ENCODE data around the gene TNFSF18.

Gene TNFSF18

GRCh38 chr1:173050865-173051264 lies at the start of gene TNFSF18:
TSS of gene TNFSF18 (minus strand) at chr1:173050941. CDS start at chr1:173050896, 45 bp downstream.
- TF ChIP-seq CTCF (IDR thresholded peaks at IDR 0.05; ENCODE audit: borderline replicate concordance, insufficient read depth, low read depth, low read length): no peak
- no peak within 1 kb of the TSS for H3K4me3 ChIP-seq (ENCODE audit: low read depth, low read length)

- no peak overlapping the region for H3K4me3 ChIP-seq (ENCODE audit: low read depth, low read length)
- TF ChIP-seq CTCF (IDR thresholded peaks at IDR 0.05; ENCODE audit: borderline replicate concordance, insufficient read depth, low read depth, low read length): no peak
These were observed 48.4 kb upstream of the TNFSF18 start for GRCh38 chr1:173099166-173099565.

- TF ChIP-seq CTCF (IDR thresholded peaks at IDR 0.05; ENCODE audit: borderline replicate concordance, insufficient read depth, low read depth, low read length): no peak
- H3K4me3 ChIP-seq (ENCODE audit: low read depth, low read length): no peak overlapping the region
These were observed 47.4 kb upstream of the TNFSF18 start for GRCh38 chr1:173098117-173098516.

- TF ChIP-seq CTCF (IDR thresholded peaks at IDR 0.05; ENCODE audit: borderline replicate concordance, insufficient read depth, low read depth, low read length): no peak
- no peak overlapping the region for H3K4me3 ChIP-seq (ENCODE audit: low read depth, low read length)
These were observed 46.3 kb upstream of the TNFSF18 start for GRCh38 chr1:173097001-173097400.

GRCh38 chr1:173095632-173096031 lies 44.9 kb upstream of the TNFSF18 start:
- no peak for TF ChIP-seq CTCF (IDR thresholded peaks at IDR 0.05; ENCODE audit: borderline replicate concordance, insufficient read depth, low read depth, low read length)
- no peak overlapping the region for H3K4me3 ChIP-seq (ENCODE audit: low read depth, low read length)

- no peak overlapping the region for H3K4me3 ChIP-seq (ENCODE audit: low read depth, low read length)
- no peak for TF ChIP-seq CTCF (IDR thresholded peaks at IDR 0.05; ENCODE audit: borderline replicate concordance, insufficient read depth, low read depth, low read length)
These were observed 43.8 kb upstream of the TNFSF18 start for GRCh38 chr1:173094541-173094940.

- no peak for TF ChIP-seq CTCF (IDR thresholded peaks at IDR 0.05; ENCODE audit: borderline replicate concordance, insufficient read depth, low read depth, low read length)
These were observed 43.1 kb upstream of the TNFSF18 start for GRCh38 chr1:173093691-173094445.

More at GRCh38 chr1:173093691-173094445, 43.1 kb upstream of the TNFSF18 start:
- H3K4me3 ChIP-seq (ENCODE audit: low read depth, low read length): no peak overlapping the region
